HuH-7.5 (cell line): ENCODE results near the gene PXYLP1.

Experiments used
- DNase-seq: peaks from one replicate; pipeline ENCODE4 v3.0.0; 2011; ENCODE audit warnings: low spot score

PXYLP1 gene

GRCh38 chr3:141326123-141326522 is 94.5 kb downstream of the PXYLP1 start:
- no peak for DNase-seq

- no peak for DNase-seq
These were observed 95.0 kb downstream of the PXYLP1 start for GRCh38 chr3:141326626-141327025.

- no peak for DNase-seq
These were observed 96.9 kb downstream of the PXYLP1 start for GRCh38 chr3:141328286-141329166.

- DNase-seq, result no peak
These were observed 98.6 kb downstream of the PXYLP1 start for GRCh38 chr3:141330235-141330634.

- no peak for DNase-seq
These were observed 99.2 kb downstream of the PXYLP1 start for GRCh38 chr3:141330718-141331376.

GRCh38 chr3:141331377-141332318 is 100.0 kb downstream of the PXYLP1 start:
- no peak for DNase-seq

GRCh38 chr3:141332416-141332815 is 100.8 kb downstream of the PXYLP1 start:
- no peak for DNase-seq

- DNase-seq, result no peak
These were observed 102.4 kb downstream of the PXYLP1 start for GRCh38 chr3:141333836-141334626.

- DNase-seq, result no peak
These were observed 103.1 kb downstream of the PXYLP1 start for GRCh38 chr3:141334627-141335250.

GRCh38 chr3:141335531-141336061 is 104.0 kb downstream of the PXYLP1 start:
- DNase-seq, result no peak

GRCh38 chr3:141336672-141337522 is 105.3 kb downstream of the PXYLP1 start:
- no peak for DNase-seq

- no peak for DNase-seq
These were observed 105.9 kb downstream of the PXYLP1 start for GRCh38 chr3:141337523-141337854.

- DNase-seq, result no peak
These were observed 106.4 kb downstream of the PXYLP1 start for GRCh38 chr3:141337991-141338390.

GRCh38 chr3:141338881-141339280 is 107.3 kb downstream of the PXYLP1 start:
- no peak for DNase-seq

GRCh38 chr3:141341536-141341935 is 109.9 kb downstream of the PXYLP1 start:
- DNase-seq, result no peak

- DNase-seq, result no peak
These were observed 110.8 kb downstream of the PXYLP1 start for GRCh38 chr3:141342386-141342785.

- no peak for DNase-seq
These were observed 111.5 kb downstream of the PXYLP1 start for GRCh38 chr3:141343077-141343476.

- no peak for DNase-seq
These were observed 112.2 kb downstream of the PXYLP1 start for GRCh38 chr3:141343865-141344271.
